HG02759 (cell line): Measurements from ENCODE around the gene PCDHB1.
"Not testable (repeated sequence)": the region's sequence is repeated elsewhere in the genome, so short reads cannot be mapped to it uniquely, and the experiment has no call there.

Experiments used
- ATAC-seq: cut with Tn5 transposase; IDR thresholded peaks from one replicate; pipeline ENCODE4 v1.9.1; 2021; ENCODE audit warnings: mild to moderate bottlenecking, moderate library complexity; ENCODE audit not compliant: unreplicated experiment

The PCDHB1 gene

DNA sequence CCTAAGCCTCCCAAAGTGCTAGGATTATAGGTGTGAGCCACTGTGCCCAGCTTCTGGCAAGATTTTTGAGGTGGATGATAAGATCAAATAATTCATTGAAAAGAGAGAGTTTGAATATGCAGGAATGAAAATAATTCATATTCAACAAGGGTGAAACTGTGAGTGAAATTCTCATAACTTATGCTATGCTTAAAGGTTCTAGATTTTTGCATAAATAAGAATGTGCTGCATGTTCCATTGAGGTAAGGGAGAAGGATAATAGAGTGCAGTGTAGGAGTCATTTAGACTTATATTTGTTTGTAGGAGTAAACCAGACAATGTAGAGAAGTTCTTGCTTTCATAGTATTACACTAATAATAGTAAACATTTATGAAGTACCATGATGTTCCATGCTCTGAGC, 31.1 kb downstream of the PCDHB1 start:
- ATAC-seq, result no peak

DNA sequence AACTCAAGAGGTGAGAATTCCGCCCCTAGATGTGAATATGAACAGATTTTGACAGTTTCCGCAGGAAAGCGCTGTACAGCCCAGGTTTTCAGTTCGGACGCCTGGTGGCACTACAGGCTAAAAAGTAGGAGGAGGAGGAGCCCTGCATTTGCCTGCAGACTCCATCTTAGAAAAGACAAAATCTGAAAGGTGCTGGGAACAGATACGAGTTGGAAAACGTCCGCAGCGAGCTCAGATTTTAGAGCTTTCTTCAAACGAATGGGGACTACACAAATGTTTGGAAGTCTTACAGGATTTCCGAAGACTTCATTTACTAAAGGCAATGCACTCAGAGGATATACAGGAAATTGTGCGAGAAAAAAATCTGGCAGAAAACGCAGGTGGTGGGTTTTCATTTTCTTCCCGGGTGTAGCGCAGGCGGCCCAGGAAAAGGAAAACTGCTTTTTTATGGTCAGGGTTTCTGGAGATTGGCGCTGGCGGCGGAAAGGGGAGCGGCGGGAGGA, 33.4 kb downstream of the PCDHB1 start:
- no peak for ATAC-seq

DNA sequence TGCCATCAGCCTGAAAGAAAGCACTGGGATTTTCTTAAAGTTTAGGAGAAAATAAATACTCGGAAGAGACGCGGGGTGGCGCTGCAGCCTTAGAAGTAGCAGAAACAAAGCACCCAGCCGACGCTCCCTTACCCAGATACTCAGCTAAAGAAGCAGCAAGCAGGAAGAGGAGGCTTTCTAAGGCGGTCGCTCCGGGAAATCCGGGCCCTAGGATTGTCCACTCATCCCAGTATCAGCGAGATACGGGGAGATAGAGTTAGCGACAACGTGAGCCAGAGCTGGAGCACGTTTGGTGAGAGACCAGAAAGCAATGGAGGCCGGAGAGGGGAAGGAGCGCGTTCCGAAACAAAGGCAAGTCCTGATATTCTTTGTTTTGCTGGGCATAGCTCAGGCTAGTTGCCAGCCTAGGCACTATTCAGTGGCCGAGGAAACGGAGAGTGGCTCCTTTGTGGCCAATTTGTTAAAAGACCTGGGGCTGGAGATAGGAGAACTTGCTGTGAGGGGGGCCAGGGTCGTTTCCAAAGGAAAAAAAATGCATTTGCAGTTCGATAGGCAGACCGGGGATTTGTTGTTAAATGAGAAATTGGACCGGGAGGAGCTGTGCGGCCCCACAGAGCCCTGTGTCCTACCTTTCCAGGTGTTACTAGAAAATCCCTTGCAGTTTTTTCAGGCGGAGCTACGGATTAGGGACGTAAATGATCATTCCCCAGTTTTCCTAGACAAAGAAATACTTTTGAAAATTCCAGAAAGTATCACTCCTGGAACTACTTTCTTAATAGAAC, 43.5 kb downstream of the PCDHB1 start, which contains the start of gene PCDHB2:
Gene PCDHB2, plus strand, starts transcription at position 135 of the 782 bp plus-strand sequence. Its CDS starts 176 bp downstream, at position 311.
- ATAC-seq, result no peak

DNA sequence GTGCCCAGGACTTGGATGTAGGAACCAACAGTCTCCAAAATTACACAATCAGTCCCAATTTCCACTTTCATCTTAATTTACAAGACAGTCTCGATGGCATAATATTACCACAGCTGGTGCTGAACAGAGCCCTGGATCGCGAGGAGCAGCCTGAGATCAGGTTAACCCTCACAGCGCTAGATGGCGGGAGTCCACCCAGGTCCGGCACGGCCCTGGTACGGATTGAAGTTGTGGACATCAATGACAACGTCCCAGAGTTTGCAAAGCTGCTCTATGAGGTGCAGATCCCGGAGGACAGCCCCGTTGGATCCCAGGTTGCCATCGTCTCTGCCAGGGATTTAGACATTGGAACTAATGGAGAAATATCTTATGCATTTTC, 44.1 kb downstream of the PCDHB1 start:
- ATAC-seq, result no peak

DNA sequence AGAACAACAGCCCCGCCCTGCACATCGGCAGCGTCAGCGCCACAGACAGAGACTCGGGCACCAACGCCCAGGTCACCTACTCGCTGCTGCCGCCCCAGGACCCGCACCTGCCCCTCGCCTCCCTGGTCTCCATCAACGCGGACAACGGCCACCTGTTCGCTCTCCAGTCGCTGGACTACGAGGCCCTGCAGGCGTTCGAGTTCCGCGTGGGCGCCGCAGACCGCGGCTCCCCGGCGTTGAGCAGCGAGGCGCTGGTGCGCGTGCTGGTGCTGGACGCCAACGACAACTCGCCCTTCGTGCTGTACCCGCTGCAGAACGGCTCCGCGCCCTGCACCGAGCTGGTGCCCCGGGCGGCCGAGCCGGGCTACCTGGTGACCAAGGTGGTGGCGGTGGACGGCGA, 45.0 kb downstream of the PCDHB1 start:
- not testable (repeated sequence) for ATAC-seq

DNA sequence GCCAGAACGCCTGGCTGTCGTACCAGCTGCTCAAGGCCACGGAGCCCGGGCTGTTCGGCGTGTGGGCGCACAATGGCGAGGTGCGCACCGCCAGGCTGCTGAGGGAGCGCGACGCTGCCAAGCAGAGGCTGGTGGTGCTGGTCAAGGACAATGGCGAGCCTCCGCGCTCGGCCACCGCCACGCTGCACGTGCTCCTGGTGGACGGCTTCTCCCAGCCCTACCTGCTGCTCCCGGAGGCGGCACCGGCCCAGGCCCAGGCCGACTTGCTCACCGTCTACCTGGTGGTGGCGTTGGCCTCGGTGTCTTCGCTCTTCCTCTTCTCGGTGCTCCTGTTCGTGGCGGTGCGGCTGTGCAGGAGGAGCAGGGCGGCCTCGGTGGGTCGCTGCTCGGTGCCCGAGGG, 45.4 kb downstream of the PCDHB1 start:
- ATAC-seq, result not testable (repeated sequence)

DNA sequence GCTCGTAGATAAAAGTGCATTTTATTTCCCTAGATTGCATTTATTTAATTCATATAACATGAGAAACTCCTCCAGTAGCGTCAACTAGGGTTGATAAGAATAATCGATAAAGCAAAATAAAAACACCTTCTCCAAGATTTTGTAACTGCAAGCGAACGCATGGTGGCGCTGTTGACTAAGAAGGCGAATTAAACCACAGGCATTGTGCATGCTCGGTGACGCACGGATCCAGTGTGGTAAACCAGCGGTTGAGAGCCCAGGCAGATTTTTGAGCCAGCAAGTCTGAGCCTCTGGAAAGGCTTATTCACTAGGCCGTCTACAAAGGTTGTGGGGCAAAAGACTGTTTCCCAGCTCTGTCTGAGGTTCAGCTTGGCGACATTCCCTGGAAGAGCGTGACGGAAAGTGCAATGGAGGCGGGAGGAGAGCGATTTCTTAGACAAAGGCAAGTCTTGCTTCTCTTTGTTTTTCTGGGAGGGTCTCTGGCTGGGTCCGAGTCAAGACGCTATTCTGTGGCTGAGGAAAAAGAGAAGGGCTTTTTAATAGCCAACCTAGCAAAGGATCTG, 49.1 kb downstream of the PCDHB1 start, which contains the start of gene PCDHB3:
Gene PCDHB3, plus strand, starts transcription at position 231 of the 563 bp plus-strand sequence. Its CDS starts 177 bp downstream, at position 408.
- no peak for ATAC-seq

DNA sequence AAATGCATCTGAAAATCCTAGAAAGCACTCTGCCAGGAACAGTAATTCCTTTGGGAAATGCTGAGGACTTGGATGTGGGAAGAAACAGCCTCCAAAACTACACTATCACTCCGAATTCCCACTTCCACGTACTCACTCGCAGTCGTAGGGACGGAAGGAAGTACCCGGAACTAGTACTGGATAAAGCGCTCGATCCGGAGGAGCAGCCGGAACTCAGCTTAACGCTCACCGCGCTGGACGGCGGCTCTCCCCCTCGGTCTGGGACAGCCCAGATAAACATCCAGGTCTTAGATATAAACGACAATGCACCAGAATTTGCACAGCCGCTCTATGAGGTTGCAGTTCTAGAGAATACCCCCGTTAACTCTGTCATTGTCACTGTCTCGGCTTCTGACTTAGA, 49.9 kb downstream of the PCDHB1 start:
- ATAC-seq, result no peak

DNA sequence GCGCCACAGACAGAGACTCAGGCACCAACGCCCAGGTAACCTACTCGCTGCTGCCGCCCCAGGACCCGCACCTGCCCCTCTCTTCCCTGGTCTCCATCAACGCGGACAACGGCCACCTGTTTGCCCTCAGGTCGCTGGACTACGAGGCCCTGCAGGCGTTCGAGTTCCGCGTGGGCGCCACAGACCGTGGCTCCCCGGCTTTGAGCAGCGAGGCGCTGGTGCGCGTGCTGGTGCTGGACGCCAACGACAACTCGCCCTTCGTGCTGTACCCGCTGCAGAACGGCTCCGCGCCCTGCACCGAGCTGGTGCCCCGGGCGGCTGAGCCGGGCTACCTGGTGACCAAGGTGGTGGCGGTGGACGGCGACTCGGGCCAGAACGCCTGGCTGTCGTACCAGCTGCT, 50.9 kb downstream of the PCDHB1 start:
- ATAC-seq, result not testable (repeated sequence)

DNA sequence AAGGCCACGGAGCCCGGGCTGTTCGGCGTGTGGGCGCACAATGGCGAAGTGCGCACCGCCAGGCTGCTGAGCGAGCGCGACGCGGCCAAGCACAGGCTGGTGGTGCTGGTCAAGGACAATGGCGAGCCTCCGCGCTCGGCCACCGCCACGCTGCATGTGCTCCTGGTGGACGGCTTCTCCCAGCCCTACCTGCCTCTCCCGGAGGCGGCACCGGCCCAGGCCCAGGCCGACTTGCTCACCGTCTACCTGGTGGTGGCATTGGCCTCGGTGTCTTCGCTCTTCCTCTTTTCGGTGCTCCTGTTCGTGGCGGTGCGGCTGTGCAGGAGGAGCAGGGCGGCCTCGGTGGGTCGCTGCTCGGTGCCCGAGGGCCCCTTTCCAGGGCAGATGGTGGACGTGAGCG, 51.3 kb downstream of the PCDHB1 start:
- not testable (repeated sequence) for ATAC-seq

DNA sequence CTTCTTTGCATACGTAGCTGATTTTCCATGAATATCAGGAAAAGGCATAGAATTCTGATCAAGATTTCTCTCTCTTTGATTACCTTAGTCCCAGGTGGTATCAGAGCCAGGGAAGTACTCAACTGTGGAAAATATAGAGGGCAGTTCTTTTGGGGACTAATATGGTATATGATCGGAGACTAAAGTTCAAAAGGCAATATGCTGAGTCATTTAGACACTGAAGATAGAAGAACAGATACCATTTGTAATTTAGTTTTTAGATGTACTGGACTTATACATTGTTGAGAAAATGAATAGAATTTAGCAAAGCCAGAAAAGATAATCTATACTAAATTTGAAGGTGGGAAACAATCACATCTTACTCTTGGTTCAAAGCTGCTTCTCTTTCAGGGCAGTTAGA, 54.2 kb downstream of the PCDHB1 start:
- no peak for ATAC-seq
